Raji (cell line): ENCODE data around the gene PTH1R.

Experiments used
- POLR2A ChIP-seq: IDR thresholded peaks from 2 replicates; pipeline ENCODE4 v1.6.1; 2011; ENCODE audit warnings: low read depth, low read length, control low read depth; ENCODE audit not compliant: insufficient read depth

The PTH1R gene

DNA sequence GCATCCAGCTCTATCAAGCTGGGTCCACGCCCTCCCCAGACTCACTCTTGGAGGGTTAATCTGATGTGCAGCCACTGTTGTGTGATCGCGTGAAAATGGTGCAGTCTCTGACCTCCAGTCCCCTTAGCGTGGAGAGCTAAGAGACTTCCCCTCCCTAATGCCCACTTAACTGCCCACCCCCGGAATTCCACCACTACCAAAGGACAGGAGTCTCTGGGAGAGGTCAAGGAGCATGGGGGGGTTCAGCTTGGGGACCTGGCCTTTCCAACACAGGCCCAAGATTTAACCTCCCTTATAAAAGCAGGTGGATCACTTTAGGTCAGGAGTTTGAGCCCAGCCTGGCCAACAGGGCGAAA lies 50.2 kb downstream of the PTH1R start:
- TF ChIP-seq POLR2A, result no peak

DNA sequence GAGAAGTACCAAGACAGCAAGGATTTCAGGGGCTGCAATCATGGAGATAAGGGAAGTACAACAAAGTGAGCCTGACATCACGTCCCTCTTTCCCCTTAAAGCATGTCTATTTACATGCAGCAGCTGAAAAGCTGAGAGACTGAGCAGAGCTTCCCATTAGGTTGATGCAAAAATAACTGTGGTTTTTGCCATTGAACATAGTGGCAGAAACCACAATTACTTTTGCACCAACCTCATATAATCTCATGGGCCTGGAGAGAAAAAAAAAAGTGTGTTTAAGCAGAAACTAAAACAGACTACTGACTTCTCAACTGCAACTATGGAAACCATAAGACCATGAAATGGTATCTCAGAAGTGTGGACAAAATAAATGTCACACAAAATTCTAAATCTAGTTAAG lies 50.8 kb downstream of the PTH1R start:
- no peak for TF ChIP-seq POLR2A

DNA sequence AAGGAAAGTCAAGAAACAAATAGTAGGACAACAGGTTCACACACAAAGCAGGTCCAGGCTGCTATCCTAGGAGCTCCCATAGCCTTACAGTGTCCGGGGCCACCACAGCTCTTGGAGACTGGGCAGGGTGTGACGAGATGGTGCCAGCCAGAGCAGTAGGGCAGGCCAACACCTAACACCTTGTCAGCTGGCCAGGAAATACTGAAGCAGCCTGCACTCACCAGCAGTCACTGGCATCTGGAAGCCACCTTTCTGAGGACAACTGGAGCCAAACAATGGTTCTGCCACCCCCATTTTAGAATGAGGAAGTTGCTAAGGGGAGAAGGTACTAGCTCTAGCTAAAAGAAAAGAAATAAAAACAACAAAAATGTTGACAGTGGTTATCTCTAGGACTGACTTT lies 51.8 kb downstream of the PTH1R start:
- TF ChIP-seq POLR2A, result no peak

DNA sequence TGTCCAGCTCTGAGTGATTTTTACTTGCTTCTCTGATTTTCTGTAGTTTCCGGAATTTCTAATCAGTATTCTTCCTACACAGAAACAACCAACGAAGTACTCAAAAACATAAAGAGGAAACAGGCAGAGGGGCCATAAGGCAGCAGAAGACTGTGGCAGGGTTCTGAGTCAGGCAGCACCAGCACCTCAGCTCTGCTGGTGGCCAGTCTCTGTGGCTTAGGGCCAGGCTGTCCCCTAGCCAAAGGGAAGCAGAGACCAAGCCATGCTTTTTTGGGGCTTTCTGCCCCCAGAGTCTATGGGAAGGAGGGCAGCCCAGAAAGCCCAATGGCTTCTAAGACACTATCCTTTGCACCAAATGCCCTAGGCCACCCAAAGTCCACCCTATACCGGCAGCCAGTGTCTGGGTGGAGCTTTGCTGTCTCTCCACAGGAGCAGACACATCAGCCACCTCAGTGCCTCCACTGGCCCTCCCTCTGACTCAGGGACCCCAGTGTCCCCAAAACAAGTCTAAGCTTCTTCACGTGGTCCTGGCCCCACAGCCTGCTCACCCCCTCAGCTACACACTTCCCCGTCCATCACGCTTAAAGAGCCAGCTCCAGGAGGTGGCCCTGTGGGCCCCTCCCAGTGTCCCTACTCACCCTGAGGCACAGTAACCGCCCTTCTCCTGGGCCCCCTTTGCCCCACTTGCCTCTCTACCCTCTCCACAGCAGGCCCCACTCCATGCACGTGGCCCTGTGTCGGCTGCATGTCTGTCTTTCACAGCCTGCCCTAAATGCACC lies 52.8 kb downstream of the PTH1R start:
- TF ChIP-seq POLR2A, result no peak

DNA sequence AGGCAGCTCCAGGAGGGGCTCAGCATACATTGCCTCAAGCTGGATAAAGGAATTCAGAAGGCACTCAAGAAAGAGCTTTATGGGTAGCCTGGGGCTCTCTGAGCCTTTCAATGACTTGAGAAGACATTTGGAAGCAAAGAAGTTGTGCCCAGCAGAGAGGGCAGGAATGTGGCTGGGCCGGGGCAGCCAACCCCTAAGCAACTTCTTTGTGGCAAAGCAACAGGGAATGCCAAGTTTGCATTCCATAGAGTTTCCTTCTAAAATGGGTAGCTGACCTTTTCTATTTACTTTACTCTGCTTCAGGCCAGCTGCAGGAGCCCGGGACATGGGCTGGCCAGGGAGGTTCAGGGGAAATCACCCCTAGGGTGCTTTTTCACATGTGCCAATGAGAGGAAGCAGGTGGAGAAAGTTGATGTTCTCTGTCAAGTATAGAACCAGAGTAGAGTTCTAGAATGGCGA lies 53.5 kb downstream of the PTH1R start:
- TF ChIP-seq POLR2A, result no peak

DNA sequence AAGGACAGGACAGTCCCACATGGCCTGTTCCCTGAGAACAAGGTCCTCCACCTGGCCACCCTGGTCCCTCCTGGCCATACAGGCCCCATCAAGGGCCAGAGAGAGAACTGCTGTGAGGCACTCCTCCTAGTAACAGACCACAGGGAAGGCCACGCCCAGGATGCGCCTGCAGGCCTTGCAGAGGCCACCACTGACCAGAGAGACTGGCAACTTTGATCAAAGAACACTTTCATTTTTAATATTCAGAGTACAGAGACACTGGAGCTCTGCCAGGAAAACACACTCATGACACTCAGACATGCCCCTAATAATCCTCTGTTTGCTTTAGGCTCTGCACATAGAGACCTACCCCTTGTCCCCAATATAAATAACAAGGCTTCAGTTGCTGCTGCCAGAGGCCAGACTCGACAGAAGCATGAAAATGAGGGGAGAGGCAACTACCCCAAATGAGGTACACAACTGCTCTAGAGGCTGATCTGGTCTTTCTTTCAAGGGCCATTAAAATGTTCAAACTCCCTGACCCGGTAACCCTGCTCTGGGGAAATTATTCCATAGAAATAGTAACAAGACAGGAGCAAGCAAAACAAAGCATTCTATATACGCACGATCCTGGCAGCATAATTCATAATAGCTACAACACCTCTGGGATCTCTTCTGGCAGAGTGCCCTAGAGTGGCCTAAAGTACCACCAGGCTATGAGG lies 54.3 kb downstream of the PTH1R start:
- TF ChIP-seq POLR2A, result no peak

DNA sequence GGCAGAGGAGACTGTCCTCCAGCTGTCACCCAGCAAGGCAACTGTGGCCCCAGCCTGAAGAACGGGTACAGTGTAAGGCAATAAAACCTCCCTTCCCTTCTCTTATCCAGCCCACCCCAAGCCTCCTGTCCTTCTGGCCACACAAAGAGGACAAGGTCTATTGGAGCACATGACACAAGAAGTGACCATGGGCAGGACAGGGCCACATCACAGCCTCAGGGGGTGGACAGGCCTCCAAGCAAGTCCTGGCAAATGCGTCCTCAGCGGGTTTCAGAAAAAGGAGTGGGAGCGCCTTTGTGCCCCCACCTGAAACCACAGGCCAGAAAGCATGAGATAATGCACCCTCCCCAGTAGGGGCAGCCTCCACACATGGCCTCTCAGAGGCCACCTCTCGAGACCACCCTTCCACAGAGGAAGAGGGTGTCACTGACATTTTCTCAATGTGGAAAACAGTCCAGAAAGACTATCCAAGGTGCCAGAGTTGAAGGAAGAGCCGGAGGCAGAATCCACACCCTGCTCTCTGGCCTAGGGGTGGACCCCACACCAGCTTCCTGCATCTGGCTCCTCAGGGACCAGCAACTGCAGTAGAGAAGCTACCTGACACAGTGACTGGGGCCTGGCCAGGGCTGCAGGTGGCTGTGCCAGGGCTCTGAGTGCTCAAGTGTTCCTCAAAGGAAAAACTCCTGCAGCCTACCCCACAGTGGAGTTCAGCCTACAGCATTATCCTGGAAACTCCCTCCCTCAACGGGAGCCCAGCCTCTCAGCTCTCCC lies 55.1 kb downstream of the PTH1R start:
- no peak for TF ChIP-seq POLR2A

DNA sequence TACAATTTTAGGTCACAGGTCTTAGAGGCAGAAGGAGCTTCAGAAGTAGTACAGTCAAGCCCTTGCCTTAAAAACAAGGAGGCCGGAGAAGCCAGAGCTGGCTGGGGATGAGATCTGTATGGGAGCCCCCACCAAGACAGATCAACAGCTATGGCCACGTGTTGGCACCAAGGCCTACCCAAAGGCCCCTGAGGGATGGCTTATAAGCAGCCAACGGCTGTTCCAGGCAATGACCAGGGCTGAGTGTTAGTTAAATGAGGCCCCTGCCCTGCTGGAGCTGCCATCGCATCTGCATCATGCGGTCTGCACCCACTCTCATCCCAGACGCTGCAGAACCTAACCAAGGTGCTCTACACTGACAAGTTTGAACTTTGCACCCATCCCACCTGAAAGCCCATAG lies 55.7 kb downstream of the PTH1R start:
- TF ChIP-seq POLR2A, result no peak

DNA sequence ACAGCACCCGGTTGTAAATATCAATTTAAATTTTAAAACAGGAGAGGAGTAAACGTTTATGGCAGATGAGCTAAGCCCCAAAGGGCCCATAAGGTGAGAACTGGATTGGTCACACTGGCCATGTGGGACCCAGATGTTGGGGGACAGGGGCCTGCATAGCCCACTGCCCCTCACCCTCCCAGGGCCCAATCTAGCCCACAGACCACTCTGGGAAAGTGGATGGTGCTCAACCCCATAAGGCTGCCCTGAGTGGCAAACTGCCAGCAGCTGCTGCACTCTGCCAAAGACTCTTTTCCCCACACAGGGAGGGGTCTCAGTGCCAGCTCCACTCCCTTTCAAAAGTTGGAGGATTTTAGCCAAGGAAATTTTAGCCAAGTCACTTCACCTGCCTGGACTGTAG lies 56.6 kb downstream of the PTH1R start:
- no peak for TF ChIP-seq POLR2A

DNA sequence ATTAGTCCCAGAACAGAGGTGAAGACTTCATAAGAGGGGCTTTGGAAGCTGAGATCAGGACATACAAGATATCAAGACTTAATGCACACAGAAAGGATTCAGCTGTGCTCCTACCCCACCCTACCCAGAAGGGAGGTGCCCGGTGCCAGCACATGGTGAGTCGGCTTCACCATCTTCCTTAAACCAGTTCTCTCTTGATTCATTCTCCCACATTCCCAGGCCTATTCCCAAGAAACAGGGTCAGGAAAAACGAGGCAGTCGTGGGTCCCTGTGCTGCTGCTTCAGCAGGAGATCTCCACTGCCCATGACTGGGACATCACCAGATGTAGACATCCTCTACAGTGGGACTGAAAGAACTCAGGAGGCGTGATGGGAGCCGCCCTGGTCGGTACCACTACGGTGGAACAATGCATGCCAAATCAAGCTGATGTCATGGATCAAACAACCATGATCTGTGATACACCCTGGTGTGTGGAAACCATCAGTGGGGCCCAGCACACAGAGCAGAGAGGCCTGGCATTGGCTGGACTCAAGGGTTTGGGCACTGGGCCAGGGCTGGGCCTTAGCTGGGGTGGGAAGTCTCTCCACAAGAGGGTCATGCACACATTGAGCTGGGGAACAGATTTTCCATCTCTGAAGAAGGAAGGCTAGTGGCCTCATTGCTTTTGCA lies 57.1 kb downstream of the PTH1R start:
- no peak for TF ChIP-seq POLR2A

DNA sequence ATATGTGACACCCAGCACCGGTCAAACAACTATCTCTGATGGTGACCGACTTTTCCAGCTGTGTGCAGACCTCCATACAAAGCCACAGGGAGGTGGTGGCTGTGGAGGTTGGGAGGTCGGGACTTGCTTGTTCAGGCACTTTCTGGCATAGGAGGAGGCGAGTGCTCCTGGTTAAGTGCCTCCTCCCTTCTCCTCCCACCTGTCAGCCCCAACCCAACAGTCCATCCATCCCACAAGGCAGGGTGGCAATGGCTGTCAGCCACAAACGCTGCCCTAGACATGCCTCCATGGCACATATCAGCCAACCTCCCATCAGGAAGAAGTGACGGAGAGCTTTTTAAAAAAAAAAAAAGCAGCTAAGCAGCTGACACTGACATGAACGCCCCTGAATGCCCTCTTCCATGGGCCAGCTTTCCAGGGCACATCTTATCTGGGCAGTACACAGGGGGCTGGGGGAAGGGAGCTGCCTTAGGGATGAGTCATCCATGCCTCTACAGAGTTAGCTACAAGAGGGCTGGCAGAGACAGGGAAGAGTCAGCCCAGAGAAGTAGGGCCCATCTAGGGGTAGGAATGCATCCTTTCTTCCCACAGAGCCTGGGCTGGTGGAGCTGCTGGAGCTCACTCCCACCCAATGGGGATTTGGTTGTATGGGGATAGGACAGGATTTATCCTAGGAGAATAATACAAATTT lies 57.8 kb downstream of the PTH1R start:
- TF ChIP-seq POLR2A, result no peak

DNA sequence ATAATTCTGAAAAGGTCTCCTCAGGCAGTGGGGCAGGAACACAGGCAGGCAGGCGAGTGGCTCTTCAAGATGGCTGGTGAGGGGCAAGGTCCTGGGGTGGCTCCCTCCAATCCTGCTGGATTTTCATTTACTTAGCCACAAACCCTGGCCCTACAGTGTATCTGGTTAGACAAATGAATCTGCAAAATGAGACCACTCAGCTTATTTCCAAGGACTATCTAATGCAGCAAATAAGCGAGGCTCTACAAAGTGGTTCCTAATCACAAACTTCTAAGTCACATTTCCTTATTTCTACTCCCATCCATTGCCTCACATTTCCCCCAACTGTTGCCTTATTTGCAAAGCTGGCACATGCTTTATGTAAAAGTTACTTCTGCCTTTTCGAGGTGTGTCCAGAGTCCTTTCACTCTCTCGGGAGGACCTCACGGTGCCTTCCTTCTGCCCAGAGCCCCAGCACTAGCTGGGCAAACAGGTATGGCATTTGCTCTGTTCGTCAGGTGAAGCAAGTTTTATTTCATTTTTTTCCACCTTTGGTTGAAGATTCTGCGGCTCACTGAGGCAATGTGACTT lies 58.6 kb downstream of the PTH1R start:
- no peak for TF ChIP-seq POLR2A

DNA sequence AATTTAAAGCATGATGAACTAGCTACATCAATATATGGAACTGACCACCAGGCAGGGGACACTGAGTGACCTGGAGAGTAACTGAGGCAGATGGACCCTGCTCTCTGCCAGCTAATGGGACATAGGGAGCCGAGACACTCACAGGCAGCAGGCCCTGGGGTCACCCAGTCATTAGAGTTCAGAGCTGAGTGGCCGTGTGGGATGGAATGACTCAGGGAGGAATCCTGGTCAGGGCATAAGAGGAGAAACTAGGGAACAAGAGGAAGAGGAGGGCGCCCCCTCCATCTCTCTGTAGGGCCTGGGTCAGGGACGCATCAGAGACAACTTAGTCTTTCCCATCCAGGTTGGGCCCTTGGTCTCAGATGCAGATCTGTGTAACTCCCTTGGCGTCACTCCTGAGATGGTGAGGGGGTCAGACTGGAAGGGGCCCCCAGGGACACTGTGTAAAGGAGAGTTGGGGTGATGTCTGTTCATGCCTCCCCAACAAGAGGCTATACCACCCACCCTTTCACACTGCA lies 59.3 kb downstream of the PTH1R start:
- no peak for TF ChIP-seq POLR2A

DNA sequence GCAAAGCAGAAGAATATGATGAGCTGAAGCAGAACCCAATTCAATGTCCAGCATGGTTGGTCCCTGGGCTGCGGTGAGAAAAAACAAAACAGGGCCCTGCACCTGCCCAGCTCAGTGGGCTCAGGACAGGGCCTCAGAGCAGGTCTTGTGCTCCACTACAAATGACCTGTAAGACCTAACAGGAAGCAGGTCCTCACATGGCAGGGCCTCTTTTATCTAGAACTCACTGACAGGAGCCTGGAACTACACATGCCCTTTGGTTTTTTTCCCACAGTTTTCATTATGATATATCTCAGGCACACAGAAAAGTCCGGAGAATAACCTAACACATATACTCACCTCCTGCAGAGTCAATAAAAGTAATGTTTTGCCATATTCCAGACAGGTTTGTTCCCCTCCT lies 60.6 kb downstream of the PTH1R start:
- no peak for TF ChIP-seq POLR2A
